NCI-H146 (cell line): Measurements from ENCODE around the gene BRIP1.
"Not testable (repeated sequence)": the region's sequence is repeated elsewhere in the genome, so short reads cannot be mapped to it uniquely, and the experiment has no call there.

Experiments
- DNase-seq: peaks from one replicate; lab custom pipeline; 2025; lab: John Stamatoyannopoulos, UW

The BRIP1 gene

DNA sequence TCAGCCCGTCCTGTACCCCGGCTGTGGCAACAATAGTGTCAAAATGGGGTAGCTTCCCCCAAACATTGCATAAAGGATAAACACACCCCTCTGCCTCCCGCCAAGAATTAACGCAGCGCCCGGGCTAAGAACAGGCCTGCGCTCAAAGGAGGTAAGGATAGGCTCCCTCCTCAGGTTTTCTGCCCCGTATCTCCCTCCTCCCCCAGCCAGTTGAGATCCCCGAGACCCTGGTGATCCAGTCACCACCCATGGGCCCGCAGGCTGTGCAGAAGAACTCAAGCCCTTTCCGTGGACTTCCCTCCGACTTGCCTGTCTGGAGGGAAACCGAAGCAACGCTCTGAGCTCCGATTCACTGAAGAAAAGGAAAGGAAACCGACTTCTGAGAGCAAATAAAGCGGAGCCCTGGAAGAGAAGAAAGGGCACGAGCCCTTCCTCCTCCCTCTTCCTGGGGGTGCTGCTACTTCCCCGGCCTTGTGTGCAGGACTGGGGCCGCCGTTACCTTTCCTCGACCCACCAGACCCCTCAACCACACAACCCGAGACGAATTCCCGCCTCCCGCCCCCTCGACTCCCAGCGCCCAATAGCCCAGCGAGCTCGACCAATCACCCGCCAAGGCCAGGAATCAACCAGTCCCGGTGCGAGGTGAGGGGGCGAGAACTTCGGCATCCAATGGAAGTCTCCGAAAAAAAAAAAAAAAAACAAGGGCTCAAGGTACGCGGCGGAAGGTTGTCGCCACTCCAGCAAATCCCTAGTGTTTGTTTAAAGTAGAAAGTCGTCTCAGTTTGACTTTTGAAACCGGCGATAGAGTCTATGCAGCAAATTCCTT lies at the start of gene BRIP1:
Gene BRIP1, minus strand, starts transcription at position 554 of the 826 bp plus-strand sequence. CDS start 1,989 bp downstream, outside the sequence.
- DNase-seq = peak; percentile 95

DNA sequence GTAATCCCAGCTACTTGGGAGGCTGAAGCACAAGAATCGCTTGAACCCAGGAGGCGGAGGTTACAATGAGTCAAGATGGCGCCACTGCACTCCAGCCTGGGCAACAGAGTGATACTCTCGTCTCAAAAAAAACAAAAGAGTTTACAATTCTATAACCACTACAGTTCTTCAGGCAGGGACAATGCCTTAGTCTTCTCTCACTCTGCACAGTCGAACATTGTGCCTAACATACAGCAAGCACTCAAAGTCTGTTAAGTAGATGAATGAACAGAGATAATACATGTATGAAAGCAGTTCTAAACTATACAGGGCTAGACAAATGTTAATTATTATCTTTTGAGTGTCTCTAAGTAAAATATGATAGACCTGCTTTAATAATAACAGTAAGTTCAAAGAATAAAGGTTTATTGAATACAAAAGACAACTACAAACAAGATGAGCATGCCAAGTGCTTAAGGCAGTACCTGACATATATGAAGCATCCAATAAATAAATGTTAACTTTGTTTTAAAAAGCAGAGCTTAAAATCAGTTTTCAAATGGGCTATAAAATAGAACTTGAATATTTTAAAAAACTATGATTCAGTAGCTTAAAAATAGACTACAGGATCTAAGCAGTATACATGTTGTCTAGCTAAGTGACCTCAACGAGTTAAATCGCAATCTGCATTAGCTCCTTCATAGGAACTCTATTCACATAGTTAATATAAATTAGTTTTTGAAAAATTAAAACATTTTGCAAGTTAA lies 45.1 kb upstream of the BRIP1 start:
- no peak for DNase-seq

DNA sequence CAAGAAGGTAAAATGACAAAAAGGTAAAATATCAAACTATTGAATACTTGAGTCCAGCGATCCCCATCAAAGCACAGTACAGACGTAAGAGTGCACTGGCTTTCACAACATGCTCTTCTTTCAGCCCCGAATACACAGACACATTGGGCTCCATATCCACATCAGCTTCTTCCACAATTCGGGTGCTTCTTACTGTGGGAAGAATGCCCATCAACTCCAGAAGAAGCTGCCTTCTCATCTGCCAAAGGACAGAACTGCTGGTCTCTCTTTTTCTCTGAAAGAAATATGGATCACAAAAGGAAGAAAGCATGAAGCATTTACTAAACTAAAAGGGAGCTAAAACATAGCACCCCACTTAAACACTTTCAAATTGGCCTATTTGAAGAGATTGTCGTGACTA lies 44.0 kb upstream of the BRIP1 start:
- no peak for DNase-seq

GRCh38 chr17:61904094-61904710 lies 40.9 kb upstream of the BRIP1 start:
- no peak for DNase-seq

DNA sequence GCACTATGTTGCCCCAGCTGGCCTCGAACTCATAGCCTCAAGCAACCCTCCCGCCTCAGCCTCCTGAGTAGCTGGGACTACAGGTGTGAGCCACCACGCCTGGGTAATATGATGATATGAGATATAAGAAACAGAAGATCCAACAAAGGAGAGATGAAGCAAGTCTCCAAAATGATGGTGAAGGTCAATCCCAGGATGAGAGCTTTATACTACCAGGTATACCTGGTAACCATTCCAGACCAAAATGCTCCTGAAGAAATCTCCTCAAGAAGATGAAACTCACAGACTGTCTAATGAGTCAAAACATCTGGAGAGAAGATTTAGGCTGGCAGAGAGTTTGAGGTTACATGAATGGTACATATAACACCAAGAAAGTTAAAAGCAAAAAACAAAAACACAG lies 39.9 kb upstream of the BRIP1 start:
- no peak for DNase-seq

GRCh38 chr17:61897548-61898180 lies 34.3 kb upstream of the BRIP1 start:
- DNase-seq = no peak

- DNase-seq = no peak
Observed at GRCh38 chr17:61895391-61895790, 32.1 kb upstream of the BRIP1 start.

DNA sequence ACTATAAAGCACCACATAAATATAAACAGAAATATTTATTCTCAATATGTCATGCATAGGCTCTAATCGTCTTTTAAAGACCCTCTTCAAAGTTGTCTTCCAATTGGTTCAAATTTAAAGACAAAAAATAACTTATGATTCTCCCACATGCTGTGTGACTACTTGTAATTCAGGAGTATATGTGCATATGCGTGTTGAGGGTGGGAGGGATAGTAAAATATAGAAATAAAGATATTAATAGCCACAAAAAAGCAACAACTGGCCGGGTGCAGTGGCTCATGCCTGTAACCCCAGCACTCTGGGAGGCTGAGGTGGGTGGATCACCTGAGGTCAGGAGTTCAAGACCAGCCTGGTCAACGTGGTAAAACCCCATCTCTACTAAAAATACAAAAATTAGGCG lies 31.0 kb upstream of the BRIP1 start:
- DNase-seq = not testable (repeated sequence)

- not testable (repeated sequence) for DNase-seq
Observed at GRCh38 chr17:61887733-61888132, 24.4 kb upstream of the BRIP1 start.

DNA sequence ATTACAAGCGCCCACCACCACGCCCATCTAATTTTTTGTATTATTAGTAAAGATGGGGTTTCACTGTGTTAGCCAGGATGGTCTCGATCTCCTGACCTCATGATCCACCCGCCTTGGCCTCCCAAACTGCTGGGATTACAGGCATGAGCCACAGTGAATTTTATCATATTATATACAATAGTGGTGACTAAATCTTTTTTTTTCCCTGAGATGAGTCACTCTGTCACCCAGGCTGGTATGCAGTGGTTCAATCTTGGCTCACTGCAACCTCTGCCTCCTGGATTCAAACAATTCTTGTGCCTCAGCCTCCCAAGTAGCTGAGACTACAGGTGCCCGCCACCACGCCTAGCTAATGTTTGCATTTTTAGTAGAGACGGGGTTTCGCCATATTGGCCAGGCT lies 22.5 kb upstream of the BRIP1 start:
- DNase-seq = not testable (repeated sequence)

DNA sequence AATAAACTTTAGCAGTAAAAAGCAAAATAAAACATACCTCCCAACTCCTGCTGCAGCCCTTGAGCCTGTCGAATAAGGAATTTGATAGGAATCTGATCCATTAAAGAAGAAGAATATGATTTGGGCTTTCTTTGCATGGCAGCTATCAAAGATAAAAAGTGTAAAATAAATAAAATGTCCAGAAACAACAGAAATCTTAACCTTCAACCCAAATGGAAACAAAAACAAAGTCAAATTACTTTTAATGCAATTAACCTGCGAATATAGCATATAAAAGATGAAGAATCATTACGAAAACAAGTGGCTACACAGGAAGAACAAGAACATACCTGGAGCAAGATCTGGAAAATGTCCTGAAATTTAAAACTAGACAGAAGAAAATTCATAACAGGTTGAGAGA lies 21.5 kb upstream of the BRIP1 start:
- no peak for DNase-seq

GRCh38 chr17:61880589-61881102 lies 17.3 kb upstream of the BRIP1 start:
- no peak for DNase-seq

DNA sequence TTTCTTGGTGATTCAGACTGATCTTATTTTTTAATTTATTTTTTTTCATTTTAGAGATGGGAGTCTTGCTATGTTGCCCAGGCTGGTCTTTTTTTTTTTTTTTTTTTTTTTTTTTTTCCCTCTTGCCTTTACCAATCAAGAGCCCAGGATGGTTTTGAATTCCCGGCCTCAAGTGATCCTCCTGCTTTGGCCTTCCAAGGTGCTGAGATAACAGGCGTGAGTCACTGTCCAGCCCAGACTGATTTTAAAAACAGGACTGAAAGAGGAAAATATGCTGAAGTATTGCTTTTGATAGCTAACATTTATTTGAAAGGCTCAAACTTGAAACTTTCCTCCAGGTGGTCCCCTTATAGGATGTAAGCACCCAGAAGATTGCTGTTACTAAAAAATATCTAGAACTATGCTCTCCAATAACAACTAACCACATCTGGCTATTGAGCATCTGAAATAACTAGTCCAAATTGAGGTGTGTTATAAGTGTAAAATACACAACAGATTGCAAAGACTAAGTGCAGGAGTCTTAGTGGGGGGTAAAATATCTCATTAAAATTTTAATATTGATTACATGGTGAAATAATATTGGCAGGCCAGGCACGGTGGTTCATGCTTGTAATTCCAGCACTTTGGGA lies 15.8 kb upstream of the BRIP1 start:
- DNase-seq = no peak

GRCh38 chr17:61878520-61878919 lies 15.2 kb upstream of the BRIP1 start:
- DNase-seq = no peak

GRCh38 chr17:61877837-61878236 lies 14.5 kb upstream of the BRIP1 start:
- DNase-seq = no peak

DNA sequence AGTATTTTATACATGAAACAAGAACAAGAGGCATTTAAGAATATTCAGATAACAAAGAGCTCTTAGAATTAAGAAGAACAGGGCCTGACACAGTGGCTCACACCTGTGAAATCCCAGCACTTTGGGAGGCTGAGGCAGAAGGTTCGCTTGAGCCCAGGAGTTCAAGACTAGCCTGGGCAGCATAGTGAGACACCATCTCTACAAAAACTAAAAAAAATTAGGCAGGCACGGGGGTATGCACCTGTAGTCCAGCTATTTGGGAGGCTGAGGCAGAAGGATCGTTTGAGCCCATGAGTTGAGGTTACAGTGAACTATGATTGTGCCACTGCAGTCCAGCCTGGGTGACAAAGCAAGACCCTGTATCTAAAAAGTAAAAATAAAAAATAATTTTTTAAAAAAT lies 12.5 kb upstream of the BRIP1 start:
- no peak for DNase-seq

- DNase-seq = no peak
Observed at GRCh38 chr17:61875285-61875684, 12.0 kb upstream of the BRIP1 start.

DNA sequence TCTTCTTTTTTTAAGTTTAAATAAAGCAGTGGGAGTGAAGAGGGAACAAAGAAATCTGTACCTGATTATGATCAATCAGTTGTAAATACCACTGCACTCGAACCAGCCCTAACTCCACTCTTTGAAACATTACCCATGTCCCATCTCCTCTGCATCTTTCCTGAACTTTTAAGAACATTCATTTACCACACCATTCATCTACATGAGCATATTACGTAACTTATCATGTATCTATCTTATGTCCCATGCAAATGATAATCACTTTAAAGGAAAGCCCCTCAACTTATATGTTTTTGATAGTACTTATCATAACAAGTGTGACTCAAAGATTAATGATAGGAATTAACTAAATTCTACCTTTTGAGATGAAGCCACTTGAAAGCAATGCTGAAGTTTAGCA lies 10.7 kb upstream of the BRIP1 start:
- no peak for DNase-seq

DNA sequence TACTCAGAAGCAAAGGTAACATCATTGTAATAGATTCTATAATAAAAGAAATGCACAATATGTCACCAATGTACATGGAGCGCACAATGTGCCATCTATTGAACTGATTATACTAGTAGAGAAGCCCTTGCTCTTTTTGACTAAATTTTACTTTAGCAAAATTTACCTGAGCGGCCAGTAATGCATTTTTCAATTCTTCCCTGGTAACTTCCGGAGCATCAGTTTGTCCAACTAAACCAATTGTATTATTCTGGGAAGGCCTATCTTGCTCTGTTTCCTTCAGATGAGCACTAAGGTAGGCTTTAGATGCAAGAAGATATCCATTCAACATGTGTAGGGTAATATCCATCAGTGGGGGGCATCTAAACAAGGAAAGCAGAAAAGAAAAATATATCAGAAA lies 8.8 kb upstream of the BRIP1 start:
- no peak for DNase-seq

DNA sequence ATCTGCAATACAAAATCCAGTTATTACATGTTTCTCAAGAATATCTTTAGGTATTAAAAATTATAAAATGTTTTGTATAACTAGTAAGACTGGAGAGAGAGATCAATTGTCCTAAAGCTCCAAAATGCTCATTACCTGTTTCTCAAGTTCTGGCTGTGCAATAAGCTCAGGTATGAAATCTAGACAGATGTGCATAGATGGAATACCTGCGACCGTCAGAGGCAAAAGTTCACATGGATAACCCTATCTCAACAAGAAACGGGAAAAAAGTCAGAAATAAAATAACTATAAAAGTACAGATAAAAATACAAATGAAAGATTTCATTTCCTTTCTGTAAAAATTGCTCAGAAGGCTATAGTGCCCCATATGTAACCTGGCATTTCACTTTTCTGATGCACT lies 5.8 kb upstream of the BRIP1 start:
- no peak for DNase-seq

GRCh38 chr17:61868074-61868473 lies 4.7 kb upstream of the BRIP1 start:
- no peak for DNase-seq

- no peak for DNase-seq
Observed at GRCh38 chr17:61867033-61867432, 3.7 kb upstream of the BRIP1 start.
